ENCODE results near the gene IRF2. TPM values are rescaled to one million over a fixed set of nuclear protein-coding genes. Genes with fewer than 3 reads are reported as not detected.
A peak's percentile ranks its signal among the peaks of the same experiment; 100 is the strongest.

IRF2 gene
- total RNA-seq, 1 donor from 2014 or later, result 33.0 TPM

GRCh38 chr4:184438375-184438774 lies 36.0 kb downstream of the IRF2 start:
- intact Hi-C loops (cut with micrococcal nuclease), result no loop called here
- ATAC-seq (no peak), DNase-seq (no peak)

GRCh38 chr4:184437565-184438265 lies 36.6 kb downstream of the IRF2 start:
- DNase-seq (no peak), ATAC-seq (no peak)
- intact Hi-C loops (cut with micrococcal nuclease), result no loop called here

GRCh38 chr4:184434501-184435066 lies 39.8 kb downstream of the IRF2 start:
- no peak for ATAC-seq
- intact Hi-C loops (cut with micrococcal nuclease), result no loop called here
- no peak for DNase-seq

GRCh38 chr4:184434021-184434420 lies 40.3 kb downstream of the IRF2 start:
- no peak for ATAC-seq
- intact Hi-C loops (cut with micrococcal nuclease), result no loop called here
- DNase-seq, result no peak

GRCh38 chr4:184433258-184433892 lies 41.0 kb downstream of the IRF2 start:
- no peak for ATAC-seq
- intact Hi-C loops (cut with micrococcal nuclease), result no loop called here
- no peak for DNase-seq

- peak; percentile 23 for ATAC-seq
- DNase-seq, result no peak
- intact Hi-C loops (cut with micrococcal nuclease), result no loop called here
These were observed 42.0 kb downstream of the IRF2 start for GRCh38 chr4:184432127-184432922.

- intact Hi-C loops (cut with micrococcal nuclease), result no loop called here
- DNase-seq (no peak), ATAC-seq (no peak)
These were observed 44.2 kb downstream of the IRF2 start for GRCh38 chr4:184430163-184430562.

GRCh38 chr4:184428787-184429186 lies 45.6 kb downstream of the IRF2 start:
- ATAC-seq (no peak), DNase-seq (no peak)
- intact Hi-C loops (cut with micrococcal nuclease), result no loop called here

- intact Hi-C loops (cut with micrococcal nuclease), result no loop called here
- peak; percentile 21 for ATAC-seq
- no peak for DNase-seq
These were observed 46.7 kb downstream of the IRF2 start for GRCh38 chr4:184427687-184428086.

GRCh38 chr4:184427093-184427492 lies 47.3 kb downstream of the IRF2 start:
- ATAC-seq, result no peak
- intact Hi-C loops (cut with micrococcal nuclease), result no loop called here
- DNase-seq, result no peak

- DNase-seq (peak; percentile 62), ATAC-seq (peak; percentile 70)
- intact Hi-C loops (cut with micrococcal nuclease), result no loop called here
These were observed 49.2 kb downstream of the IRF2 start for GRCh38 chr4:184424993-184425758.

- intact Hi-C loops (cut with micrococcal nuclease), result no loop called here
- DNase-seq (no peak), ATAC-seq (no peak)
These were observed 50.1 kb downstream of the IRF2 start for GRCh38 chr4:184424279-184424678.

GRCh38 chr4:184423003-184423686 lies 51.2 kb downstream of the IRF2 start:
- intact Hi-C loops (cut with micrococcal nuclease), result no loop called here
- ATAC-seq, result no peak
- DNase-seq, result no peak

GRCh38 chr4:184422378-184422777 lies 52.0 kb downstream of the IRF2 start:
- DNase-seq (no peak), ATAC-seq (no peak)
- intact Hi-C loops (cut with micrococcal nuclease), result no loop called here

- intact Hi-C loops (cut with micrococcal nuclease), result no loop called here
- no peak for ATAC-seq
- no peak for DNase-seq
These were observed 52.7 kb downstream of the IRF2 start for GRCh38 chr4:184421533-184422155.

- no peak for ATAC-seq
- intact Hi-C loops (cut with micrococcal nuclease), result no loop called here
These were observed 53.4 kb downstream of the IRF2 start for GRCh38 chr4:184420881-184421416.

GRCh38 chr4:184420402-184420801 lies 53.9 kb downstream of the IRF2 start:
- intact Hi-C loops (cut with micrococcal nuclease), result no loop called here
- ATAC-seq, result no peak

More at GRCh38 chr4:184420881-184421416, 53.4 kb downstream of the IRF2 start:
- DNase-seq, result no peak

GRCh38 chr4:184419976-184420375 lies 54.4 kb downstream of the IRF2 start:
- no peak for ATAC-seq
- DNase-seq, result no peak
- intact Hi-C loops (cut with micrococcal nuclease), result no loop called here

More at GRCh38 chr4:184420402-184420801, 53.9 kb downstream of the IRF2 start:
- no peak for DNase-seq
